Pancreas (tissue), 10 donors: ENCODE results near the gene ENO2. TPM values are rescaled to one million over a fixed set of nuclear protein-coding genes. Genes with fewer than 3 reads are reported as not detected.
A peak's percentile ranks its signal among the peaks of the same experiment; 100 is the strongest.
"Not testable (repeated sequence)": the region's sequence is repeated elsewhere in the genome, so short reads cannot be mapped to it uniquely, and the experiment has no call there.

Experiments used
- ATAC-seq, 4 donors: fragments of 200-7000 bp; cut with Tn5 transposase; one replicate each; pipeline versions ENCODE4 v1.8.0 to v1.9.1; 2020; ENCODE audit warnings: mild to moderate bottlenecking in 4 of 4, moderate library complexity in 4 of 4
- DNase-seq, 6 donors: peaks; one replicate each; pipeline ENCODE4 v3.0.0-alpha.2; 2020
- FAIRE-seq: peaks from 2 replicates; lab custom pipeline; 2012; peaks lifted over from hg19 to GRCh38; lab: Jason Lieb, UNC
- H3K27ac ChIP-seq, 4 donors: fragments of 200-600 bp; sonication (generic); 1 replicate in 3 of 4; 2 replicates in 1 of 4; pipeline versions ENCODE4 v1.5.0 to v1.8.0; 2020
- H3K27me3 ChIP-seq, 4 donors: fragments of 200-600 bp; one replicate each; pipeline ENCODE4 v1.8.0; 2021
- H3K36me3 ChIP-seq, 3 donors: fragments of 200-600 bp; sonication (generic) in 1 of 3; one replicate each; pipeline versions ENCODE4 v1.5.0 to v1.8.0; 2020 to 2021
- H3K4me1 ChIP-seq, 3 donors: fragments of 200-600 bp; one replicate each; pipeline ENCODE4 v1.8.0; 2021
- H3K4me3 ChIP-seq, 4 donors: fragments of 200-600 bp; sonication (generic) in 2 of 4; one replicate each; pipeline versions ENCODE4 v1.5.0 to v1.8.0; 2020 to 2021
- H3K9me3 ChIP-seq, 4 donors: fragments of 200-600 bp; one replicate each; pipeline ENCODE4 v1.8.0; 2021
- WGBS, 2 donors: extraction: QIAGEN DNeasy Blood & Tissue Kit; methylation state at CpG; one replicate each; pipeline ENCODE4 v1.1.7; 2013; 5-methylcytosine and 5-hydroxymethylcytosine counted together
- intact Hi-C, 3 donors: fragments of 100-400 bp; cut with DNase I; formaldehyde crosslinking; loops; one replicate each; pipeline versions ENCODE4 v1.11.1 to v1.14.2; 2022
- polyA plus RNA-seq, 2 donors: library from polyadenylated mRNA; stranded (reverse); fragments of 200-250 nt; gene quantifications; one replicate each; pipeline ENCODE4 v1.2.3, GENCODE V29; 2013
- total RNA-seq, 6 donors: library from RNA; stranded (reverse); fragmentation: NEBNext Ultra II Directional in 4 of 6; extraction: Animal tissue kit (Norgen Biotek cat#: 25700) in 4 of 6; gene quantifications; one replicate each; pipeline versions ENCODE4 v1.2.1 to v1.2.4, GENCODE V29; 2021 to 2023
- TF ChIP-seq, protein P1 (sequence below), 4 donors: fragments of 200-600 bp; sonication (generic) in 3 of 4; IDR thresholded peaks; one replicate each; pipeline versions ENCODE4 v1.5.0 to v1.8.0; 2021; ENCODE audit warnings: antibody characterized with exemption in 4 of 4
- donor health status: healthy with polysubstance abuse.
- donor health status: DM: no; HTN: no; CAD: no; lungs with moderate emphysema.
- donor health status: DM: no; HTN: no; CAD: no.
- donor health status: control.
- donor health status: control.
- donor health status: Bipolar disorder and iron deficiency.
- donor health status: DM: yes; HTN: yes; CAD: no.
- donor health status: DM: no; HTN: no; CAD: no.
- donor health status: DM: no; HTN: no; CAD: no.
- donor health status: DM: yes; HTN: yes; CAD: no.

Gene ENO2
- total and polyA plus RNA-seq, 8 donors: 2.3 to 53.6 (median 6.6) TPM

DNA sequence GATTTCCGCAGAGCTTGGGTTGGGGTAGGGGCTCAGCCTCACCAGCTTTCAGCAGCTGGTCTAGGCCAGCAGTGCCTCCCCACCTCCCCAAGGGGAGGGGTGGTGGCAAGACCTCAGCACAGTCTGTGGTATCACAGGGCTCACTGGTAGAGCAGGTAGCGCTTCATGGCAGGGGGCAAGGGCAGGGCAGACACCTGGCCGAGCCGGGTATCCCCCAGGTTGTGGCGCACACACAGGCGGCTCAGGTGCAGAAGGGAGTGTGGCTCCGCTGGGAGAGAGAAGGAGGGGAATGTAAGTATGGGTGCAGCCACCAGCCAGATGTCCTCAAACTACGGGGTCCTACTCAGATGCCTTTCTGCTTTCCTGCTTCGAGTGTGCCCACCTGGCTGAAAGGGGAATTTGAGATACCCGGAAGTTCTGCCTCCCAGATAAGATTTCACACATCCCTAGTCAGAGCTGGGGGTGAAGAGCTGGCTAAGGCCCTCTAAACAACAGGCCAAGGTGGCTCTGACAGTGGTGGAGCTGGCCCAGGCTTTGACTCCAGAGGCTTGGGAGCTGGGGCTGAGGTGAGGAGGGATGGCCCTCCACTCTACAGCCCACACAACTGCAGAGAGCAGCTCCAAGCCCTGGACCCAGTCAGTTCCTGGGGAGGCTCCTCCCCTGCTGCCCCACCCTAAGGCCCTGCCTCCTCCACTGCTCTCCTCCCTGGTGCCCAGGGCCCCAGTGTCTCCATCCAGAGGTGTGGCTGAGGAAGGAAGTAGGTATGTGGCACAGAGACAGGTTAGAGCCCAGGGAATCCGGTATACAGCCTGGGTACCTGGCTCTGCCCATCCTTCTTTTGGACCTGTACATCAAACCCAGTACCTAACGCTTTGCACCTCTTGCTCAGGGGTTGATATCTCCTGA lies 43.1 kb upstream of the ENO2 start:
- ATAC-seq: no peak
- TF ChIP-seq, protein P1, sequence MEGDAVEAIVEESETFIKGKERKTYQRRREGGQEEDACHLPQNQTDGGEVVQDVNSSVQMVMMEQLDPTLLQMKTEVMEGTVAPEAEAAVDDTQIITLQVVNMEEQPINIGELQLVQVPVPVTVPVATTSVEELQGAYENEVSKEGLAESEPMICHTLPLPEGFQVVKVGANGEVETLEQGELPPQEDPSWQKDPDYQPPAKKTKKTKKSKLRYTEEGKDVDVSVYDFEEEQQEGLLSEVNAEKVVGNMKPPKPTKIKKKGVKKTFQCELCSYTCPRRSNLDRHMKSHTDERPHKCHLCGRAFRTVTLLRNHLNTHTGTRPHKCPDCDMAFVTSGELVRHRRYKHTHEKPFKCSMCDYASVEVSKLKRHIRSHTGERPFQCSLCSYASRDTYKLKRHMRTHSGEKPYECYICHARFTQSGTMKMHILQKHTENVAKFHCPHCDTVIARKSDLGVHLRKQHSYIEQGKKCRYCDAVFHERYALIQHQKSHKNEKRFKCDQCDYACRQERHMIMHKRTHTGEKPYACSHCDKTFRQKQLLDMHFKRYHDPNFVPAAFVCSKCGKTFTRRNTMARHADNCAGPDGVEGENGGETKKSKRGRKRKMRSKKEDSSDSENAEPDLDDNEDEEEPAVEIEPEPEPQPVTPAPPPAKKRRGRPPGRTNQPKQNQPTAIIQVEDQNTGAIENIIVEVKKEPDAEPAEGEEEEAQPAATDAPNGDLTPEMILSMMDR (IDR thresholded peaks at IDR 0.05): no peak
- H3K9me3 ChIP-seq: no peaks in the 10 kb centered on the region
- WGBS, 2 donors: 72 to 73% methylated on average over 12 of the region's 12 CpGs
- no peak overlapping the region for H3K27ac ChIP-seq
- DNase-seq: peak in 1 of 6 donors; percentile 67
- H3K36me3 ChIP-seq: peaks cover 0 to 11% (median 0%) of the 10 kb centered on the region in 3 donors
- H3K27me3 ChIP-seq: no peaks in the 10 kb centered on the region
- intact Hi-C loops: no loop called here
- H3K4me1 ChIP-seq: peaks cover 9 to 27% (median 14%) of the 10 kb centered on the region in 3 donors
- no peak for FAIRE-seq
- no peak overlapping the region for H3K4me3 ChIP-seq

DNA sequence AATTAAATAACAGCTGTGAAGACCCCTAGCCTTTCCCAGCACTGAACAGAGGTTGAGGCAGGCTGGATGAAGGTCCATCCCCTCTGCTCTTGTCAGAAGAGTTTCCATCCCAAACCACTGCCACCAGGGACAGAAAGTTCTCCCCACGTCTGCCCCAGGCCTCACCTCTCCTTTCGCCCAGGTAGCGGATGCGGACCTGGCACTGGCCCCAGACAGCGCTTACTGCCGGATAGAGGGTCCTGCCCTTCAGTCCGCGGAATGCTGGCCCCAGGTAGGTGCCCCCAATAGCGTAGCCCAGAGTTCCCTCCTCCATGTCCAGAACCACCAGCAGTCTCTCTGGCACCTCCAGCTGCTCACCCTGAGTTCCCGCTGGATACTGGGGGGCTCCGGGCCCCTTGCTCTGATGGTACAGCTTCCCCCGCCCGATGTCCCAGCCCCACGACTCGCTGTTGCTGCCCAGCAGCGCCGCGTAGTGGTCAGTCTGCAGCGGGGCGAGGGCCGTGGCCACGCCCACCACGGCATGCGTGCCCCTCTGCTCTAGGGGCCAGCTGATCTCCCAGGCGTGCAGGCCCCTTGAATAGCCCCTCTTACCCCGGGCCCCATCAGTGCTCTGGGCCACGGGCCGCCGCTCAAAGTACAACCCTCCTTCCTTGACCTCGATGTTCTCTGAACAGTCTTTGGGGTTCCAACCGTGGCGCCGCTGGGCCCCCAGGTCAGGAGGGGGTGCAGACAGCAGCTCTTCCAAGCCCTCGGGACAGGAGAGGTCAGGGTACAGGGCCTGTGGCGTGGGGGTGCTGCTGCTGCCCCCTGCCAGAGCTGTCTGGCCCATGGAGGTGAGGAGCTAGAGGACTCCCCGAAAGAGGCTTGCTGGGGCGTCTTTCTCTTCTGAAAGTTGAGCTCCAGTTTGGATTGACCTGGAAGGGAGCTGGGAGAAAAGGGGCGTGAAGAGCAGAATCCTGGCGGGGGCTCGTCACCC lies 42.0 kb upstream of the ENO2 start:
- no peaks in the 10 kb centered on the region for H3K9me3 ChIP-seq
- peak overlapping the region; percentile 67 to 82 (median 78) for H3K4me3 ChIP-seq
- intact Hi-C loops: no loop called here
- H3K36me3 ChIP-seq: peaks cover 0 to 11% (median 0%) of the 10 kb centered on the region in 3 donors
- H3K27ac ChIP-seq: peak overlapping the region; percentile 31 to 74 (median 52)
- no peak for FAIRE-seq
- H3K4me1 ChIP-seq: peaks cover 9 to 23% (median 14%) of the 10 kb centered on the region in 3 donors
- peak; percentile 76 to 96 (median 88) for DNase-seq
- ATAC-seq: peak; percentile 67 to 83 (median 78)
- no peaks in the 10 kb centered on the region for H3K27me3 ChIP-seq
- TF ChIP-seq, protein P1 (IDR thresholded peaks at IDR 0.05): peak; percentile 95 to 98 (median 96)
- WGBS, 2 donors: 1 to 2% methylated on average over 39 to 40 of the region's 40 CpGs

DNA sequence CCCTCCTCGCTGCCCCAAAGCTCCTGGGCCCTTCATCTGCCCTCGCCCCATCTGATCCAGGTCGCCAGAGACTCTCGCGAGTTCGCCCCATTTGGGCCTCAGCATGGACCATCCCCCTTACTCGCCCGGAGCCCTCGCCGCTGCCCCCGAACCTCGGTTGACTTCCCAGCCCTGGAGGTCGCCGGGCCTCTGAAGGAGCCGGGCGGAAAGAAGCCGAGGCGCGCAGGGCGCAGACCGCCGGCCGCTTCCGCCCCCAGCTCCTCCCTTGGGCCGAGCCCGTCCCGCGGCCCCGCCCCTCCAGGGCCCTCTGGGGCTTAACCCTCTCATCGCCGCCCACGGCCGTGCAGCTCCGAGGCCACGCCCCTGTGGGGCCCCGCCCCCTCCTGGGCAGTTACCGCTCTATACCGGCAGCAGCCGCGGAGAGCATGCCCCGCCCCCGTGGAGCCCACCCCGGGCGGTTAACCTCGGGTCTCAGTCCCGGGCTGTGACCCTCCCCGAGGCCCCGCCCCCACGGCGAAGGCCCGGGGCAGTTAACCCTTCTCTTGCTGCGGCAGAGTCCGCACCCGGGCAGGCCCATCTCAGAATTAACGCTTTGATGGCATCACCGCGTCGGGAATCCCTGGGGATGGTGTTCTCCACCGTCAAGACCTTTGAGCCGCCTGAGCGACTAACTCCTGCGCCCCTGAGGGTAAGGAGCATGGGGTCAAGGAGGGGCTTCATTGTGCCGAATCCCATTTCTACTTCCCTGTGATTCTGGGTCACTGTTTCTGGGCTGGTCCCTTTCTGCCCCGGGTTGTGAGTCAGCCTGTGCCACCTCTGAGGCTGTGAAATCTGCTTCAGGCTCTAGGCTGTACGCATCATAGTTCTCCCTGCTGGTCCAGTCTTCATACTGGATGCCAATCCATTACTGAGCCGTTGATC lies 41.0 kb upstream of the ENO2 start, which contains the start of gene SPSB2:
TSS of gene SPSB2 (minus strand) at position 210 of the 921 bp plus-strand sequence. CDS start 402 bp downstream, outside the sequence.
- intact Hi-C loops: no loop called here
- H3K4me3 ChIP-seq: peak within 1 kb of the TSS; percentile 67 to 82 (median 78)
- peaks cover 9 to 23% (median 13%) of the 10 kb centered on the region in 3 donors for H3K4me1 ChIP-seq
- TF ChIP-seq, protein P1 (IDR thresholded peaks at IDR 0.05): no peak
- ATAC-seq (peak; percentile 91 to 94 (median 92)), DNase-seq (peak; percentile 97 to 100 (median 98)), FAIRE-seq (no peak)
- H3K27me3 ChIP-seq: no peaks in the 10 kb centered on the region
- H3K27ac ChIP-seq: peak within 1 kb of the TSS; percentile 31 to 81 (median 64)
- no peaks in the 10 kb centered on the region for H3K9me3 ChIP-seq
- H3K36me3 ChIP-seq: peaks cover 0 to 11% (median 0%) of the 10 kb centered on the region in 3 donors
- WGBS, 2 donors: 0 to 1% methylated on average over 46 to 66 of the region's 66 CpGs

DNA sequence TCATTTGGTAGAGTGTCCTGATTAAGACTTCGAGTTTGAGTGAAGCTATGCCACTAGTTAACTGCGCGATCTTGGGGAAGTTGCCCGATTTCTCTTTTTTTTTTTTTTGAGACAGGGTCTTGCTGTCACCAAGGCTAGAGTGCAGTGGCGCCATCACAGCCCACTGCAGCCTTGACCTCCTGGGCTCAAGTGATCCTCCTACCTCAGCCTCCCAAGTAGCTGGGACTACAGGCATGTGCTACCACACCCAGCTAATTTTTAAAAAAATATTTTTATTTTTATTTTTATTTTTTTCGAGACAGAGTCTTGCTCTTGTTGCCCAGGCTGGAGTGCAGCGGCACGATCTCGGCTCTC lies 40.4 kb upstream of the ENO2 start:
- DNase-seq: peak in 1 of 6 donors; percentile 11
- H3K27ac ChIP-seq: peak overlapping the region in 3 of 4 donors; percentile 53 to 81 (median 74)
- WGBS, 2 donors: 51 to 53% methylated on average over 9 of the region's 9 CpGs

DNA sequence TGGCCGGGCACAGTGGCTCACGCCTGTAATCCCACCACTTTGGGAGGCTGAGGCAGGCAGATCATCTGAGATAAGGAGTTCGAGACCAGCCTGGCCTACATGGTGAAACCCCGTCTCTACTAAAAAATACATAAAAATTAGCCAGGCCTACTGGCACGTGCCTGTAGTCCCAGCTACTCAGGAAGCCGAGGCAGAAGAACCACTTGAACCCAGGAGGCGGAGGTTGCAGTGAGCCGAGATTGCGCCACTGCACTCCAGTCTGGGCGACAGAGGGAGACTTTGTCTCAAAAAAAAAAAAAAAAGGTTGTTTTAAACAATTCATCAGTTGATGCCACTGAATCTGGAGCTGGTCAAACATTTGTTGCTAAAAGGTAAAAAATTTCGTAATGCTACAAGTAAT lies 34.6 kb upstream of the ENO2 start:
- H3K9me3 ChIP-seq, intact Hi-C loops, H3K36me3 ChIP-seq, H3K4me1 ChIP-seq, ATAC-seq, H3K4me3 ChIP-seq, H3K27ac ChIP-seq, DNase-seq, FAIRE-seq, H3K27me3 ChIP-seq: not testable (repeated sequence)
- 88 to 95% methylated on average over 11 of the region's 11 CpGs for WGBS, 2 donors

More for the DNA sequence above, 40.4 kb upstream of the ENO2 start:
- ATAC-seq, H3K27me3 ChIP-seq, FAIRE-seq, H3K9me3 ChIP-seq, intact Hi-C loops: not testable (repeated sequence)
- H3K4me1 ChIP-seq: peaks cover 7 to 19% (median 9%) of the 10 kb centered on the region in 3 donors
- peaks cover 0 to 11% (median 0%) of the 10 kb centered on the region in 3 donors for H3K36me3 ChIP-seq
- H3K4me3 ChIP-seq: peak overlapping the region; percentile 67 to 82 (median 78)
